Caki2 (cell line): ENCODE data around the gene C9orf85. TPM values are rescaled to one million over a fixed set of nuclear protein-coding genes. Genes with fewer than 3 reads are reported as not detected.
"Not testable (repeated sequence)": the region's sequence is repeated elsewhere in the genome, so short reads cannot be mapped to it uniquely, and the experiment has no call there.

Experiments
- DNase-seq: peaks from one replicate; pipeline ENCODE4 v3.0.0-alpha.2; 2015; ENCODE audit warnings: low read depth
- in situ Hi-C: cut with HindIII; loops from 2 replicates; pipeline ENCODE4 v1.10.0; 2016; ENCODE audit warnings: low sequenced_read_pairs, low pct_unique_long_range_greater_than_20kb, mixed read lengths
- total RNA-seq: library from RNA; depleted of rRNA; stranded (reverse); fragments of >200 nt; shearing (Covaris generic); gene quantifications from 2 replicates; pipeline ENCODE4 v1.2.3, GENCODE V29; 2014; ENCODE audit warnings: low replicate concordance

The C9orf85 gene
- total RNA-seq, 1 experiment from 2014 or later: 9.4 TPM

DNA sequence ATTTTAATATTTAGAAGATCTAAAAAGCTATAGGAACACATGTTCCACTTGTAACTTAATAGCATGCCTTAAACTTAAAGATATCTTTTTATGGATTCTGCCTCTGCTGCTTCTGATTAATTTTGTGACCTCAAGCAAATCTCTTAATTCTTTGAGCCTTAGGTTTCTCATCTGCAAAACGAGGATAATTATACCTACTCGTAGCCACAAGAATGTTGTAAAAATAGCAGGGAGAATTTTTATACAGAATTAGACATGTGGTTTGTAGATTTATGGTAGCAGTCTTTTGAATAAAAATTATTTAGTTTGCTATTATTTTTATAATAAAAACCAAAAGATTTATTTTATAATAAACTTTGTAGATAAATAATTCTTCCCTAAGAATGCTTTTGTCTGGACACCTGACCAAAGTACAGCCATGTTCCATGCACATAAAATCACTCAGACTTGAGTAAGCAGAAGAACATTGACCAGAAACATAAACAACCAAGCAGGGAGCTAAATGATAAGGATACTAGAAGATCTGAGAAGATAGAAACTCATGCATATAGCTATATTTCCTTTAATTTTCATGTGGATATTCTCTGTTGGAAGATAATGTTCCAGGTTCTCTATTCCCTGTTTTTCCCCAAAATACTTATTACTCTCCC is 18.5 kb downstream of the C9orf85 start:
- in situ Hi-C loops: no loop called here
- no peak for DNase-seq

DNA sequence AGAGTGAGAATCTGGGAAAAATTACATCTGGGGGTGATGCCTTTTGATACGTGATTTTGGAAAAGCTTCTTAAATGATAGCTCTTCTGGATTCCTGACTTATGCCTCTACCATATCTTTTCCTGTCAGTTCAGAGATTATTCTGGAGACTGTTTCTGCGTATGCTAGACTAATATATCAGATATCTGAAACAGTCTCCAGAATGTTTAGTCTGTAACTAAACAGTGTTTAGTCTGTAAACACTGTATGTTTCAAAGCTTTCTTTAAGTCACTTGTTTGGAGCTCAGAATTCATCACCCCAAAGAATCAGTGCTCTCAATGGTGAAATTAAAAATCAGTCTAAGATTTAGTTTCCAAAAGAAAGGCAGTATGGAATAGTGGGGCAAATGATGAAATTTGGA is 19.7 kb downstream of the C9orf85 start:
- in situ Hi-C loops: no loop called here
- no peak for DNase-seq

DNA sequence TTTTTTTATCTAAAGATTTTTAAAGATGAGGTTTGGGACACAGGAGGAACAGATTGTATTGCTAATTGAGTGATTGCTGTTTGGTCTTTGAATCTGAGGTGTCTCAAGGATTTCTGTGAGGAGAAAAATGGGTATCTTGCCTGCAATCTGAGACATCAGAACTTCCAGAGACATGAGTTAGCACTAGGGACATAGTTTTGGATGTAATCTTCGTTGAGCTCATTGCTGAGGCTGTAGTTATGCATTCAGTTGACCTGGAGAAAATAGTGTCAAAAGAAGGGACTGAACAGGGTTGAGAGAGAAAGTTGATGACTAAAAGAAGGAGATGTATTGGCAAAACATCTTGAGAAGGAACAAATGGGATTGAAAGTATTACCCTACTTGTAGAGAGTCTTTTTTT is 24.6 kb downstream of the C9orf85 start:
- in situ Hi-C loops: no loop called here

DNA sequence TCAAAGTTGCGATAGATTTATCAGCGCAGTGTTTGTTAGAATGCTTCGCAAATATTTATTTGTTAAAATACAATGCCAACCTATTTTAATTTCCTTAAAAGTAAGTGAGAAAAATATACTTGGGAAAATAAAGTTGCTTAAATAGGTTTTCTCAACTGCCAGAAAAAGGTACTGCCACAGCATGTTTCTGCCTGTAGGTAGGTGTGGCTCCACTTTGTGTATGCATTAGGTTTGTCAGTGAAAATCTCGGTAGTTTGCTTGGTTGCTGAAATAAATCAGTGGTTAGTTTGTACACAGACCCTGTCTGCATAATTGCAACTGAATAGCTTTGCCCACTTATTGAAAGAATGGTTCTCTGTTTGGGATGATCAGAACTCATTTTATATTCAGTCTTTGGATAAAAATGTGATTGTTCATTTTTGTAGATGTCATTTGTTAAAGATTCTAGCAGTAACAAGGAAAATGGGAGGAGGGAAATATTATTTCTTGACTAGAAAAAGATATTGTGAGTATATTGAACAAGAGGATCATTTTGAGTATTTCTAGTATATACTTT is 25.7 kb downstream of the C9orf85 start:
- in situ Hi-C loops: no loop called here
- DNase-seq: no peak

More for the DNA sequence above, 24.6 kb downstream of the C9orf85 start:
- DNase-seq: no peak

DNA sequence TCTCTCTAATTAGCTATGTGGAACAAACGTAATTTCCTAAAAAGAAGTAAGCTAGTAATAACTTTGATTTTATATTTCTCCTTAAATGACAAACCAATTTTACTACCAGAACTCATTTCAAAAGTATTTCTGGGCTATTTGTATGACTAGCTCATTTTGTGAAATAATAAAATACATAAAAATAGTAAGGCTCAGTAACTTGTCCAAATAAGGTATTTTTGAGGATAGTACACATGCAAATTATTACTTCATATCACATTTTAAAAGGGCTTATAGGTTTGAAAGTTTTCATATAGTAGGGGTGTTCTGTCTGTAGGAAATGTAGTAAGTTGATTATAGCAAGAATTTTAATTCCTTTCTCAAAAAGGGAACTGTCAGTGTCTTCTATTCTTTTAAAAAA is 26.5 kb downstream of the C9orf85 start:
- no peak for DNase-seq
- in situ Hi-C loops: no loop called here

DNA sequence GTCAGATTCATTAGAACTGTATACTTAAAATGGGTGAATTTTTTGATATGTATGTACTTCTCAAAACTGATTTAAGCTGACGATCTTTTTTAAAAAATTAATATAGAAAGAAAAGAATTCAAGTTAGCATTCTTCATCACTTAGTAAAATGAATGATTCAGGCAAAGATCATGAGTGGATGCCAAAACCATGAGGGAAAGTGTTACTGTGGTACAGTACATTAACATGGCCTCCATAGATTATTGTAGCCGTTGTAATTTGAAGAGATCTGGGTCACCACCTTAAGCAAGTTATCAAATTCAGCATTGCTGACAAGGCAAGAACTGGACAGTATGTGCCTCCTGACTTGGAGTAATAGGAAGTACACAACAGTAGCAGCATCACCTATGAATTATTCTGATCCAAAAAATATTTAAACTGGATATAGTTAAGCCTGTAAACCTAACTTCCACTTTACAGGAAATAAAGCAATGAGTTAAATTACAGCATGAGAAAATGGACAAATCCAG is 29.7 kb downstream of the C9orf85 start:
- in situ Hi-C loops: no loop called here
- DNase-seq: no peak

DNA sequence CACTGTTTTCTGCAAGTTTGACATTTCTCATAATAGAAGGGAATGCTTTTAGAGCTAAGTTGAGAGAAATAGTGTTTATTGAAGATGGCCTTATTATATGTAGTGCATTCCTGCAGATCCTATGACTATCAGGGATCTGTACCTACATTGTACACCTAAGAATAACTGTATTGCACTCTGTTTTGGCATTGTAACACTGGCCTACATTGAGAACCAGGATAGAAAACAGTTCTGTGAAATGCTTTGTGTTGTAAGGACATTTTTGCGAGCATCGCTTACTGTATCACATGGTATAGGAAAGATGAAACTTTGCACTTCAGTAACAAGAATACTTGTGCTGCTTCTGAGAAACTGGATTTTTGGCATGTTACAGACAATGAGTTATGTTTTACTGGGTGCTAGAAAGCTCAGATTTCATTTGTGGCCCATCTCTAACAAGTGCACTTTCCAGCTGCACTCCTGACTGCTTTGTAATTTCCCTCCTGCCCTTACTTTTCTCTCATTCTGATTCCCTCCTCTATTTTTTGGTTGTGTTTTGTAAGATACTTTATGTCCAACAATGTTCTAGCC is 30.6 kb downstream of the C9orf85 start:
- DNase-seq: no peak
- in situ Hi-C loops: no loop called here

DNA sequence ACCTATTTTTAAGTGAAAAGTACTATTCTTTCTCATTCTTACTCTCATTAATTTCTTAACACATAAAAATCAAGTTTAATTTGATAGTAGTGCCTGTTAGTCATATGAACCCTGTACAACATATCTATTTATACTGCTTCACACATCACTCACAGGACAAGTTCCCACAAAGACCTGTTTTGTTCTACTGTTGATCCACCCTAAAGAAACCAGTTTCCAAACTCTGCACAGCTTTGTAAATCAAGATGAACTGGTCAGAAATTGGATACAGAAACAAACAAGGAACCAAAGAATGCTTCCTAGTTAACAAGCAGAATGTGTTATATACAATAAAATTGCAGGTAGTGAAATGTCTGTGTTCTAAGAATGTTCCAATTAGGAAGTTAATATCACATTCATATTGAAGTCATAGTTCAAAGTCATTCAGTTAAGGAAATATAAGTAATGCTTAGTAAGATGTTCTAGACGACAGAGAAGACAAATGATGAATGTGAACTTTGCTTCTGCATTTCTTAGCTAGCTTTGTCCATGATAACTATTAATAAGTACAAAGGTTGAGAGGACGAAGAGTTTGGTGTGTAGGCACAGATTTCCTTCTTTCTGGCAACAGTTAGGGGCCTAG is 33.4 kb downstream of the C9orf85 start:
- in situ Hi-C loops: no loop called here
- DNase-seq: no peak

DNA sequence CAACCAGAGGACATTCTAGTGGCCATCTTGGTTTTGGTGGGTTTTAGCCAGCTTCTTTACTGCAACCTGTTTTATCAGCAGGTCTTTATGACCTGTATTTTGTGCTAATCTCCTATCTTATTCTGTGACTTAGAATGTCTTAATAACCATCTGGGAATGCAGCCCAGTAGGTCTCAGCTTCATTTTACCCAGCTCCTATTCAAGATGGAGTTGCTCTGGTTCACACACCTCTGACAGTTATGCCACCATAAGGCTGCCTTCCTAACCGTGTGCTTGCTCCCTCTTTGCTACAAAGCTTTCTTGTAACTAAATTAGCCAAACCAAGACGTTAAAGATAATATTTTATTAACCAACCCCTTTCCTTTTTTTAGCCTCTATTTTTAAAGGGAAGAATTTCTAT is 43.2 kb downstream of the C9orf85 start:
- in situ Hi-C loops: not testable (repeated sequence)

DNA sequence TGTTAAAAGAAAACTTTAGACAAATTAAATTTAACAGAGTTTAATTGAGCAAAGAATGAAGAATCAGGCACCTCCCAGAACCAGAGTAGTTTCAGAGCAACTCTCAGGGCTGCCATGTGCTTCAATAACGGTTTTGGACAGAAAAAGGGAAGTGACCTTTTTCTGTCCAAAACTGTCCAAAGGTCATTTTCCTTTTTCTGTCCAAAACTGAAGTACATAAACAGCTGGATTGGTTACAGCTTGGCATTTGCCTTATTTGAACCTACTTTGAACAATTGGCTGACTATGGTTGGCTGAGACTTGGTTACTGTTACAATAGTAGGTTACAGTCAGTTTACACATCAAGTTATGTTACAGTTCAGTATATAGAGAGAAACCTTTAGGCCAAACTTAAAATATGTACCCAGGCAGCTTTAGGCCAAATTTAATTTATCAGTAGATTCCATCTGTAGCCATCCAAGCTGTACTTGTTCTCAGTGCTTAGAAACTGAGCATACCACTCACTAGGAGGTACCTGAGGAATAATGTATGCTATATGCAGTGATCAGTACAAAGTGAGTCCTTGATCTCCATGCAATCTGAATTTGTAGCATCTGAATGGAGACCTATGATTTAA is 44.0 kb downstream of the C9orf85 start:
- DNase-seq: no peak

More for the DNA sequence above, 43.2 kb downstream of the C9orf85 start:
- DNase-seq: not testable (repeated sequence)

DNA sequence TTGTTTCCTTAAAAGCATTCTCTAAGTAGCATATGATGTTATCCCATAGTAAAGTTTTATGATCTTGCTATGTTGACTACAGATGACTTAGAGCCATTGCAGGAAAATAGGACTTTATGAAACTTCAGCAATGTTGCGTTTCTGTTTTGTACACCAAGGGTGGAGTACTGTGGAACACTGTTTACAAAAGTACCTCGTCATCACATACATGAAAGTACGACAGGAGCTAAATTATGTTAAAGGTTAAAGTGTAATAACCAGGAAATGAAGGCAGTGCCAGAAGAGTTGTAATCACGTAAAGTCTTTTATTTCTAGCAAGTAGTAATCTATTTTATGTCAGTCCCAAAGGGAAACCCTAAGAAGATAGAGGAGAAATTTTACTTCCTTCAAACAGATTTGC is 50.9 kb downstream of the C9orf85 start:
- DNase-seq: no peak
- in situ Hi-C loops: no loop called here

More for the DNA sequence above, 44.0 kb downstream of the C9orf85 start:
- in situ Hi-C loops: no loop called here

DNA sequence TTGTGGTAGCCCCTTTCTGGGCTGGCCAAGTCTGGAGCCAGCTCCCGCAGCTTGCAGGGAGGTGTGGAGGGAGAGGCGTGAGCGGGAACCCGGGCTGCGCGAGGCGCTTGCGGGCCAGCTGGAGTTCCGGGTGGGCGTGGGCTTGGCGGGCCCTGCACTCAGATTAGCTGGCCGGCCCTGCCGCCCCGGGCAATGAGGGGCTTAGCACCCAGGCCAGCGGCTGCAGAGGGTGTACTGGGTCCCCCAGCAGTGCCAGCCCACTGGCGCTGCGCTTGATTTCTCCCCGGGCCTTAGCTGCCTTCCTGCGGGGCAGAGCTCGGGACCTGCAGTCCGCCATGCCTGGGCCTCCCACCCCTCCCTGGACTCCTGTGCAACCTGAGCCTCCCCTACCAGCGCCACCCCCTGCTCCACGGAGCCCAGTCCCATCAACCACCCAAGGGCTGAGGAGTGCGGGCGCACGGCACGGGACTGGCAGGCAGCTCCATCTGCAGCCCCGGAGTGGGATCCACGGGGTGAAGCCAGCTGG is 52.1 kb downstream of the C9orf85 start:
- DNase-seq, in situ Hi-C loops: not testable (repeated sequence)

DNA sequence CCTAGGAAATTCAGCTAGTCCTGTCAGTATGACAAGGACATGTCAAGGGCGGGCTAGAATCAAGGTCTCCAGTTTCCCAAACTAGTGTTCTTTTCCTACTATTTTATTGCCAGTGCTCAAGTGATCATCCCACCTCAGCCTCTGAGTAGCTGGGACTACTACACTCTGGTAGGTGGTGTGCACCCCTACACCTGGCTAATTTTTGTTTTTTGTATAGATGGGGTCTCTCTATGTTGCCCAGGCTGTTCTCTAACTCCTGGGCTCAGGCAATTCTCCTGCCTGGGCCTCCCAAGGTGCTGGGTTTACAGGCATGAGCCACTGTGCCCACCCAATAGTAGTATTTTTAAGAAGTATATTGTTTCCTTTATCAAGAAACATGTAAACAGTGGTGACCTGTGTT is 54.0 kb downstream of the C9orf85 start:
- in situ Hi-C loops: no loop called here
- no peak for DNase-seq

DNA sequence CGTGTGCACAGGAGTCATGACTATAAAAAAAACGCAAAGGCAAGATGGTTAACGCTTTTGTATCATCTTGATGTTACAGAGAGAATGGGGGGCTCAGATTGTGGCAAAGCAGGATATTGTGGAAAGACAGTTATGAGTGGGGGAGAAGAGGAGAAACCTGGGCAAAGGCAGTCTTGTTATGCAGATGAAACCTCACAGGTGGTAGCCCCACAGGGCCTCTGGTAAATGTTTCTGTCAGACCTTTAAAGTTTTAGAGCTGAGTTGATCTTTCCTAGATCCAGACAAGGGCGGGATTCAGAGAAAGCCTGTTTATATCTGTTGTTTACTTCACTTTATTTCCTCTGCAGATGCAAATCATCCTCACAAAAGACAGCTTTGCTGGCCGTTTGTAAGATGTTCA is 55.2 kb downstream of the C9orf85 start:
- in situ Hi-C loops: no loop called here
- no peak for DNase-seq

DNA sequence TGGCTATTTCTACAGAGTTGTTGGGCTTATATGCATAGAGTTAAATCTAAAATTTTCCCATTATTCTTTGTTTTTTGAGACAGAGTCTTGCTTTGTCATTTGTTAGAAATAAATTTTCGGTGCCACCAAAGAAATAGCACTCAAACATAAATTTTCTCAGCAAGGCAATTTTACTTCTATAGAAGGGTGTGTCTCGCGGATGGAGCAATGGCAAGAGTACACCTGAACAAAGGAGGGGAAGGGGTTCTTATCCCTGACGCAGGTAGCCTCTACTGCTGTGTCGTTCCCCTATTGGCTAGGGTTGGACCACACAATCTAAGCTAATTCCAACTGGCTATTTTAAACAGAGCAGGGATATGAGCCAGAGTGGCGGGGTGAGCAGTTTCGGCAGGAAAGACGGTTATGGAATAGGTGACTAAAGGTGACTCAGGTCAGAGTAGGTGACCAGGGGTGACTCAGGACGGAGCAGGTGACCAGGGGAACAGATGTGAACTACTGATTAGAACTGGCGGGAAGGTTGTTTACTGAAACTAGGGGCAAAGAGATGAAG is 57.2 kb downstream of the C9orf85 start:
- in situ Hi-C loops: no loop called here
- DNase-seq: no peak

DNA sequence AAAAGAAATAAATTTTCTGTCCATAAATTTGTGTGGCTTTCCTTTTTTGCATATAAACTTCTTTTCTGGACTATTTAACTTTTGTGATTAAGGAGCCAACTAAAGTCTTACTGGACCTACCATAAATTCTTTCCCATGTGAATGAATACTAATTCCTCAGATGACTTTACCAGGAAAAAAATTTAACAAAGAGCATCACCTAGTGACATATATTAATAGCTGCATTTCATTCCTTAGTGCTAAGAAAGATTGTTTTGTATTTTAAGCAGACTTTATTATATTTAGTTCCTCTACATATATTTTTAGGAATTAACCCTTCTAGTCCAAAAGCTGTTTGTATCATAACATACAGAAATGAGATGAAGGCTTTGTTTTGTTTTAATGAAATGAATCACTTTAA is 64.4 kb downstream of the C9orf85 start:
- DNase-seq: no peak
- in situ Hi-C loops: no loop called here

DNA sequence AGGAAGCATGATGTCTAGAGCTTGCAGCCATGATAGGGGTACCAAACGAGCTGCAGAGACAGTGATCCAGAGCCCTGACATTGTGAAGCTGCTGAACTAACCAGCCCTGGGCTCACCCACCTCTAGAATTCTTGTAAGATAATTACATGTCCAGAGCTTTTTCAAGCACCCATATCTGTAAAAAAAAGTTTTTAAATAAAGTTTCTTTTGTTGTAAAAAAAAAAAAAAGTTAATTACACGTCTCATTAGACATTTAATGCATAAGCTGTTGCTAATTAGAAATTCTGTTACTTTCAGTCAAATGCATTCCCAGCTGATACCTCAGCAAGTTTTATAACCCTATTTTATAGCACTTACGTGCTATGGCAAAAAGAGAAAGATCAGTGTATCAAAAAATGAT is 65.6 kb downstream of the C9orf85 start:
- DNase-seq: no peak
- in situ Hi-C loops: no loop called here
